A549 (cell line): ENCODE measurements around the gene UBN1. TPM values are rescaled to one million over a fixed set of nuclear protein-coding genes. Genes with fewer than 3 reads are reported as not detected.

Experiments
- ATAC-seq, 2 experiments: fragments of 200-7000 bp in 1 of 2; fragments of >200 bp in 1 of 2; cut with Nextera tagmentation in 1 of 2; cut with Tn5 transposase in 1 of 2; 3 replicates each; pipeline versions ENCODE4 v1.8.0 to v1.9.1; 2018 to 2020; ENCODE audit warnings: mild to moderate bottlenecking in 1 of 2, moderate library complexity in 1 of 2
- CTCF ChIA-PET: fragments of 300-600 bp; sonication (Branson Sonifier 250); formaldehyde crosslinking; extraction: SDS; loops from one replicate; lab custom pipeline; 2021; ENCODE audit warnings: antibody characterized with exemption, inconsistent platforms; lab: Yijun Ruan, JAX
- POLR2A ChIA-PET: fragments of 350-600 bp; formaldehyde crosslinking; extraction: SDS; loops from one replicate; lab custom pipeline; 2021; ENCODE audit warnings: antibody characterized with exemption, inconsistent platforms; lab: Yijun Ruan, JAX
- DNase-seq, 2 experiments: peaks; one replicate each; pipeline versions ENCODE4 v3.0.0 to v3.0.0-alpha.2; 2011 to 2016; ENCODE audit warnings: low read depth in 1 of 2, low spot score in 1 of 2
- FAIRE-seq: peaks from 2 replicates; lab custom pipeline; 2011; peaks lifted over from hg19 to GRCh38; lab: Jason Lieb, UNC
- H3K27ac ChIP-seq, 2 experiments: fragments of >200 bp; sonication (Bioruptor Twin); formaldehyde crosslinking; 3 replicates each; pipeline ENCODE4 v1.5.1; 2016 to 2017
- H3K4me1 ChIP-seq: fragments of >200 bp; sonication (Bioruptor Twin); formaldehyde crosslinking; 3 replicates; pipeline ENCODE4 v1.6.1; 2016
- H3K4me2 ChIP-seq: fragments of >200 bp; sonication (Bioruptor Twin); formaldehyde crosslinking; 3 replicates; pipeline ENCODE4 v1.6.1; 2016
- H3K4me3 ChIP-seq: fragments of >200 bp; sonication (Bioruptor Twin); formaldehyde crosslinking; 3 replicates; pipeline ENCODE4 v1.5.1; 2016
- H3K9me3 ChIP-seq: fragments of >200 bp; sonication (Bioruptor Twin); formaldehyde crosslinking; 3 replicates; pipeline ENCODE4 v1.6.1; 2016
- CBX2 ChIP-seq: fragments of 200-600 bp; sonication (generic); IDR thresholded peaks from 2 replicates; pipeline ENCODE4 v1.6.1; 2016; ENCODE audit warnings: low read depth, mild to moderate bottlenecking, borderline replicate concordance
- CBX8 ChIP-seq: fragments of 200-600 bp; sonication (generic); IDR thresholded peaks from 2 replicates; pipeline ENCODE4 v1.6.1; 2016
- CEBPB ChIP-seq, 2 experiments: fragments of >200 bp in 1 of 2; sonication (Bioruptor Twin) in 1 of 2; formaldehyde crosslinking in 1 of 2; IDR thresholded peaks; 2 replicates each; pipeline ENCODE4 v1.6.1; 2012 to 2016
- CHD2 ChIP-seq: fragments of 150-350 bp; IDR thresholded peaks from 2 replicates; pipeline ENCODE4 v1.6.1; 2014; ENCODE audit warnings: low read length; ENCODE audit not compliant: partially characterized antibody
- EHF ChIP-seq: fragments of 250-450 bp; sonication (Bioruptor Pico); IDR thresholded peaks from 2 replicates; pipeline ENCODE4 v1.5.0; 2020; ENCODE audit warnings: mild to moderate bottlenecking
- ELK1 ChIP-seq: fragments of 150-350 bp; IDR thresholded peaks from 2 replicates; pipeline ENCODE4 v1.6.1; 2014; ENCODE audit warnings: low read depth, mild to moderate bottlenecking, low read length
- ESRRA ChIP-seq: fragments of 150-350 bp; IDR thresholded peaks from 2 replicates; pipeline ENCODE4 v1.6.1; 2014; ENCODE audit warnings: mild to moderate bottlenecking, low read length, borderline replicate concordance
- FOSB ChIP-seq: fragments of 250-450 bp; sonication (Bioruptor Pico); IDR thresholded peaks from 2 replicates; pipeline ENCODE4 v1.5.0; 2020; ENCODE audit warnings: mild to moderate bottlenecking, moderate library complexity
- HEYL ChIP-seq: fragments of 250-450 bp; sonication (Bioruptor Pico); IDR thresholded peaks from 2 replicates; pipeline ENCODE4 v1.8.0; 2021; ENCODE audit warnings: mild to moderate bottlenecking, moderate library complexity
- HOXB13 ChIP-seq: fragments of 250-450 bp; sonication (Bioruptor Pico); IDR thresholded peaks from 2 replicates; pipeline ENCODE4 v1.5.0; 2020; ENCODE audit warnings: low read depth, mild to moderate bottlenecking, moderate library complexity
- HOXB5 ChIP-seq: fragments of 250-450 bp; sonication (Bioruptor Pico); IDR thresholded peaks from 2 replicates; pipeline ENCODE4 v1.5.0; 2020; ENCODE audit warnings: mild to moderate bottlenecking, moderate library complexity
- JUN ChIP-seq, 2 experiments: fragments of >200 bp; sonication (Bioruptor Twin); formaldehyde crosslinking; IDR thresholded peaks; 2 replicates in 1 of 2; 3 replicates in 1 of 2; pipeline ENCODE4 v1.6.1; 2016 to 2017
- MAFK ChIP-seq: fragments of 450-650 bp; IDR thresholded peaks from 2 replicates; pipeline ENCODE4 v1.6.1; 2014; ENCODE audit not compliant: partially characterized antibody
- MAX ChIP-seq: IDR thresholded peaks from 2 replicates; pipeline ENCODE4 v1.6.1; 2012
- MYC ChIP-seq: IDR thresholded peaks from 2 replicates; pipeline ENCODE4 v1.6.1; 2012; ENCODE audit warnings: mild to moderate bottlenecking, inconsistent platforms, low read length, improper control_type of control experiment, borderline replicate concordance
- NFE2L2 ChIP-seq: fragments of 150-350 bp; conservative IDR thresholded peaks from 2 replicates; pipeline ENCODE4 v1.6.1; 2014; ENCODE audit warnings: low read length
- NPAS2 ChIP-seq: fragments of 250-450 bp; sonication (Bioruptor Pico); IDR thresholded peaks from 2 replicates; pipeline ENCODE4 v1.8.0; 2022; ENCODE audit warnings: mild to moderate bottlenecking, moderate library complexity, borderline replicate concordance
- NR3C1 ChIP-seq: fragments of >200 bp; sonication (Bioruptor Twin); formaldehyde crosslinking; IDR thresholded peaks from 3 replicates; pipeline ENCODE4 v1.6.1; 2017
- PBX3 ChIP-seq: IDR thresholded peaks from 2 replicates; pipeline ENCODE4 v1.6.1; 2012
- PHF8 ChIP-seq: fragments of 200-600 bp; sonication (generic); IDR thresholded peaks from 2 replicates; pipeline ENCODE4 v1.6.1; 2016; ENCODE audit warnings: low read depth, mild to moderate bottlenecking, antibody characterized with exemption, moderate library complexity, borderline replicate concordance
- POLR2A ChIP-seq: IDR thresholded peaks from 2 replicates; pipeline ENCODE4 v1.6.1; 2012; ENCODE audit warnings: mild to moderate bottlenecking, low read length
- RAD21 ChIP-seq, 2 experiments: fragments of >200 bp in 1 of 2; sonication (Bioruptor Twin) in 1 of 2; formaldehyde crosslinking in 1 of 2; IDR thresholded peaks in 1 of 2; conservative IDR thresholded peaks in 1 of 2; 2 replicates in 1 of 2; 3 replicates in 1 of 2; pipeline ENCODE4 v1.6.1; 2012 to 2018; ENCODE audit warnings: inconsistent platforms in 1 of 2
- RARB ChIP-seq: fragments of 250-450 bp; sonication (Bioruptor Pico); IDR thresholded peaks from 2 replicates; pipeline ENCODE4 v1.8.0; 2021; ENCODE audit warnings: mild to moderate bottlenecking, moderate library complexity
- RFX5 ChIP-seq: fragments of 450-650 bp; IDR thresholded peaks from 2 replicates; pipeline ENCODE4 v1.7.1; 2014; ENCODE audit warnings: antibody characterized with exemption, mild to moderate bottlenecking, moderate library complexity
- RNF2 ChIP-seq: fragments of 200-600 bp; sonication (generic); IDR thresholded peaks from 2 replicates; pipeline ENCODE4 v1.6.1; 2016; ENCODE audit warnings: low read depth, mild to moderate bottlenecking, antibody characterized with exemption, moderate library complexity, borderline replicate concordance
- SMC3 ChIP-seq: fragments of >200 bp; sonication (Bioruptor Twin); formaldehyde crosslinking; IDR thresholded peaks from 3 replicates; pipeline ENCODE4 v1.6.1; 2018; ENCODE audit warnings: inconsistent platforms
- TP53 ChIP-seq: fragments of 250-450 bp; sonication (Bioruptor Pico); IDR thresholded peaks from 2 replicates; pipeline ENCODE4 v1.5.0; 2021; ENCODE audit warnings: mild to moderate bottlenecking, moderate library complexity
- USF2 ChIP-seq: fragments of 450-650 bp; IDR thresholded peaks from 2 replicates; pipeline ENCODE4 v1.6.1; 2014; ENCODE audit warnings: antibody characterized with exemption
- ZC3H11A ChIP-seq: fragments of 450-650 bp; IDR thresholded peaks from 2 replicates; pipeline ENCODE4 v1.6.1; 2014; ENCODE audit warnings: antibody characterized with exemption, mild to moderate bottlenecking
- ZNF302 ChIP-seq: fragments of 250-450 bp; sonication (Bioruptor Pico); IDR thresholded peaks from 2 replicates; pipeline ENCODE4 v1.9.0; 2021; ENCODE audit warnings: inconsistent platforms, mild to moderate bottlenecking, moderate library complexity
- WGBS: methylation state at CpG from one replicate; pipeline ENCODE4 v1.1.6; 2017; ENCODE audit errors: missing lambda C conversion rate; 5-methylcytosine and 5-hydroxymethylcytosine counted together
- polyA minus RNA-seq: library from RNA; depleted of rRNA, polyadenylated mRNA; stranded (reverse); fragments of >200 nt; gene quantifications from 2 replicates; pipeline ENCODE4 v1.2.3, GENCODE V29; 2011; rRNA and poly(A)+ RNA removed
- polyA plus RNA-seq, 4 experiments: library from polyadenylated mRNA; depleted of rRNA in 3 of 4; stranded (reverse); fragments of >200 nt; fragmentation: RNase III in 1 of 4; extraction: RNeasy Plus Mini Kit Qiagen cat#74134 plus additional on column Dnase treatment in 1 of 4; gene quantifications; 2 replicates in 3 of 4; 3 replicates in 1 of 4; pipeline ENCODE4 v1.2.3, GENCODE V29; 2011 to 2017
- TF ChIP-seq, protein P1 (sequence below): fragments of 200-600 bp; sonication (generic); IDR thresholded peaks from 2 replicates; pipeline ENCODE4 v1.6.1; 2016; ENCODE audit warnings: antibody characterized with exemption, mild to moderate bottlenecking, moderate library complexity
- TF ChIP-seq, protein P2 (sequence below): IDR thresholded peaks from 2 replicates; pipeline ENCODE4 v1.6.1; 2012; ENCODE audit warnings: low read depth, borderline replicate concordance

UBN1 gene
- polyA plus RNA-seq (2011; rRNA removed) (14.2 and 15.9 TPM in 2 replicates), polyA plus RNA-seq (2017; fragmentation: RNase III; extraction: RNeasy Plus Mini Kit Qiagen cat#74134 plus additional on column Dnase treatment) (18.0 to 20.0 TPM (median 18.3 TPM) in 3 replicates), polyA minus RNA-seq (24.1 and 30.1 TPM in 2 replicates)
- 12.8 and 13.3 TPM in 2 replicates for polyA plus RNA-seq (2012; cell fraction: cytosol; rRNA removed)
- polyA plus RNA-seq (2012; cell fraction: nucleus; rRNA removed): 33.0 and 45.3 TPM in 2 replicates

GRCh38 chr16:4846901-4847773 lies at the start of gene UBN1, which contains the start of gene GLYR1:
Gene UBN1, plus strand, starts transcription at chr16:4847481. Its CDS starts 5,437 bp downstream, at chr16:4852918.
Gene GLYR1, minus strand, starts transcription at chr16:4847288. Its CDS starts 23 bp downstream, at chr16:4847265.
- ChIA-PET CTCF (interaction anchor here (1.0 to 1.3 kb wide), 4 partner anchors 10 to 22 kb away, joined by 3 to 5 read pairs (median 4); no protein-coding TSS in a partner anchor), POLR2A (interaction anchor here (0.6 to 1.6 kb wide), 6 partner anchors 10 to 111 kb away, joined by 3 to 7 read pairs (median 4); partner anchors contain the start of genes ROGDI and SEC14L5)
- FAIRE-seq: no peak
- no peaks in the 10 kb centered on the region for H3K9me3 ChIP-seq
- H3K27ac ChIP-seq: peak within 1 kb of the TSS; percentile 85 to 96
- DNase-seq: peak; percentile 89 to 97
- 0% methylated on average over 9 of the region's 126 CpGs for WGBS
- ATAC-seq: peak; percentile 93 to 96
- H3K4me2 ChIP-seq: peak within 1 kb of the TSS; percentile 92
- peak within 1 kb of the TSS; percentile 87 for H3K4me3 ChIP-seq
- peaks cover 45% of the 10 kb centered on the region for H3K4me1 ChIP-seq
- no peak for TF ChIP-seq RARB
- no peak for TF ChIP-seq HOXB13
- TF ChIP-seq PHF8: peak; percentile 86
- peak; percentile 84 for TF ChIP-seq POLR2A
- TF ChIP-seq ESRRA: no peak
- peak; percentile 78 for TF ChIP-seq MAX
- TF ChIP-seq PBX3: 0 out of 2 replicates have a peak, but pooled peaks have one; percentile 0
- TF ChIP-seq MYC: 0 out of 2 replicates have a peak, but pooled peaks have one; percentile 29
- TF ChIP-seq EHF (CRISPR knock-in tag): no peak
- no peak for TF ChIP-seq NR3C1
- TF ChIP-seq, protein P1, sequence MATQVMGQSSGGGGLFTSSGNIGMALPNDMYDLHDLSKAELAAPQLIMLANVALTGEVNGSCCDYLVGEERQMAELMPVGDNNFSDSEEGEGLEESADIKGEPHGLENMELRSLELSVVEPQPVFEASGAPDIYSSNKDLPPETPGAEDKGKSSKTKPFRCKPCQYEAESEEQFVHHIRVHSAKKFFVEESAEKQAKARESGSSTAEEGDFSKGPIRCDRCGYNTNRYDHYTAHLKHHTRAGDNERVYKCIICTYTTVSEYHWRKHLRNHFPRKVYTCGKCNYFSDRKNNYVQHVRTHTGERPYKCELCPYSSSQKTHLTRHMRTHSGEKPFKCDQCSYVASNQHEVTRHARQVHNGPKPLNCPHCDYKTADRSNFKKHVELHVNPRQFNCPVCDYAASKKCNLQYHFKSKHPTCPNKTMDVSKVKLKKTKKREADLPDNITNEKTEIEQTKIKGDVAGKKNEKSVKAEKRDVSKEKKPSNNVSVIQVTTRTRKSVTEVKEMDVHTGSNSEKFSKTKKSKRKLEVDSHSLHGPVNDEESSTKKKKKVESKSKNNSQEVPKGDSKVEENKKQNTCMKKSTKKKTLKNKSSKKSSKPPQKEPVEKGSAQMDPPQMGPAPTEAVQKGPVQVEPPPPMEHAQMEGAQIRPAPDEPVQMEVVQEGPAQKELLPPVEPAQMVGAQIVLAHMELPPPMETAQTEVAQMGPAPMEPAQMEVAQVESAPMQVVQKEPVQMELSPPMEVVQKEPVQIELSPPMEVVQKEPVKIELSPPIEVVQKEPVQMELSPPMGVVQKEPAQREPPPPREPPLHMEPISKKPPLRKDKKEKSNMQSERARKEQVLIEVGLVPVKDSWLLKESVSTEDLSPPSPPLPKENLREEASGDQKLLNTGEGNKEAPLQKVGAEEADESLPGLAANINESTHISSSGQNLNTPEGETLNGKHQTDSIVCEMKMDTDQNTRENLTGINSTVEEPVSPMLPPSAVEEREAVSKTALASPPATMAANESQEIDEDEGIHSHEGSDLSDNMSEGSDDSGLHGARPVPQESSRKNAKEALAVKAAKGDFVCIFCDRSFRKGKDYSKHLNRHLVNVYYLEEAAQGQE: no peak
- TF ChIP-seq TP53 (CRISPR knock-in tag): no peak
- peak; percentile 41 to 64; a peak in 3 of 5 replicates for TF ChIP-seq JUN (IDR thresholded peaks at IDR 0.05)
- no peak for TF ChIP-seq ZNF302 (CRISPR knock-in tag)
- TF ChIP-seq HOXB5 (CRISPR knock-in tag): no peak
- no peak for TF ChIP-seq ELK1
- no peak for TF ChIP-seq CHD2
- no peak for TF ChIP-seq RAD21 (conservative IDR thresholded peaks at IDR 0.05 in 1 of 2, IDR thresholded peaks at IDR 0.05 in 1 of 2)
- TF ChIP-seq, protein P2, sequence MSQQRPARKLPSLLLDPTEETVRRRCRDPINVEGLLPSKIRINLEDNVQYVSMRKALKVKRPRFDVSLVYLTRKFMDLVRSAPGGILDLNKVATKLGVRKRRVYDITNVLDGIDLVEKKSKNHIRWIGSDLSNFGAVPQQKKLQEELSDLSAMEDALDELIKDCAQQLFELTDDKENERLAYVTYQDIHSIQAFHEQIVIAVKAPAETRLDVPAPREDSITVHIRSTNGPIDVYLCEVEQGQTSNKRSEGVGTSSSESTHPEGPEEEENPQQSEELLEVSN: no peak
- TF ChIP-seq RFX5: peak; percentile 81
- no peak for TF ChIP-seq SMC3
- TF ChIP-seq CEBPB (IDR thresholded peaks at IDR 0.05): no peak
- TF ChIP-seq HEYL: no peak
- 0 out of 2 replicates have a peak, but pooled peaks have one; percentile 26 for TF ChIP-seq NPAS2 (CRISPR knock-in tag)
- TF ChIP-seq CBX2: no peak
- no peak for TF ChIP-seq RNF2
- TF ChIP-seq NFE2L2: no peak
- no peak for TF ChIP-seq FOSB (CRISPR knock-in tag)
- TF ChIP-seq CBX8: no peak
- TF ChIP-seq MAFK: no peak
- TF ChIP-seq ZC3H11A: no peak
- peak; percentile 100 for TF ChIP-seq USF2
